Prostate gland (tissue), 2 donors: ENCODE data around the gene MRPL3.

Source experiments
- POLR2A ChIP-seq: fragments of 450-650 bp; IDR thresholded peaks from one replicate; pipeline ENCODE4 v1.6.1; 2016; ENCODE audit warnings: antibody characterized with exemption, mild to moderate bottlenecking
- TF ChIP-seq, protein P1 (sequence below), 4 experiments: fragments of 200-600 bp in 2 of 4; fragments of 450-650 bp in 2 of 4; sonication (generic) in 2 of 4; IDR thresholded peaks; 1 replicate in 3 of 4; 2 replicates in 1 of 4; pipeline ENCODE4 v1.5.1; 2016 to 2019; ENCODE audit warnings: antibody characterized with exemption in 4 of 4, mild to moderate bottlenecking in 2 of 4, moderate library complexity in 2 of 4

- TF ChIP-seq, protein P1, sequence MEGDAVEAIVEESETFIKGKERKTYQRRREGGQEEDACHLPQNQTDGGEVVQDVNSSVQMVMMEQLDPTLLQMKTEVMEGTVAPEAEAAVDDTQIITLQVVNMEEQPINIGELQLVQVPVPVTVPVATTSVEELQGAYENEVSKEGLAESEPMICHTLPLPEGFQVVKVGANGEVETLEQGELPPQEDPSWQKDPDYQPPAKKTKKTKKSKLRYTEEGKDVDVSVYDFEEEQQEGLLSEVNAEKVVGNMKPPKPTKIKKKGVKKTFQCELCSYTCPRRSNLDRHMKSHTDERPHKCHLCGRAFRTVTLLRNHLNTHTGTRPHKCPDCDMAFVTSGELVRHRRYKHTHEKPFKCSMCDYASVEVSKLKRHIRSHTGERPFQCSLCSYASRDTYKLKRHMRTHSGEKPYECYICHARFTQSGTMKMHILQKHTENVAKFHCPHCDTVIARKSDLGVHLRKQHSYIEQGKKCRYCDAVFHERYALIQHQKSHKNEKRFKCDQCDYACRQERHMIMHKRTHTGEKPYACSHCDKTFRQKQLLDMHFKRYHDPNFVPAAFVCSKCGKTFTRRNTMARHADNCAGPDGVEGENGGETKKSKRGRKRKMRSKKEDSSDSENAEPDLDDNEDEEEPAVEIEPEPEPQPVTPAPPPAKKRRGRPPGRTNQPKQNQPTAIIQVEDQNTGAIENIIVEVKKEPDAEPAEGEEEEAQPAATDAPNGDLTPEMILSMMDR (IDR thresholded peaks at IDR 0.05), result no peak
- TF ChIP-seq POLR2A, result no peak
Observed at GRCh38 chr3:131474115-131474514, 28.7 kb downstream of the MRPL3 start.
